K562 (cell line): Measurements from ENCODE around the gene POLRMT. TPM values are rescaled to one million over a fixed set of nuclear protein-coding genes. Genes with fewer than 3 reads are reported as not detected.

Experiments
- ATAC-seq: fragments of 200-7000 bp; cut with Tn5 transposase; 3 replicates; pipeline ENCODE4 v1.9.1; 2020; ENCODE audit warnings: moderate library complexity
- BruUV-seq: library from RNA; stranded (reverse); fragments of 400-500 nt; replicated peaks from 2 replicates; lab custom pipeline; 2021; lab: Mats Ljungman, UMichigan
- CTCF ChIA-PET: fragments of 300-600 bp; formaldehyde crosslinking; extraction: SDS; loops from one replicate; lab custom pipeline; 2021; ENCODE audit warnings: low intra/inter-chr PET ratio; lab: Yijun Ruan, JAX
- POLR2A ChIA-PET: fragments of 300-600, 350-650 bp; sonication (Branson Sonifier 250); formaldehyde crosslinking; extraction: SDS; loops from one replicate; lab custom pipeline; 2021; ENCODE audit warnings: antibody characterized with exemption, inconsistent platforms; lab: Yijun Ruan, JAX
- DNase-seq, 4 experiments: peaks; one replicate each; pipeline versions ENCODE4 v3.0.0 to v3.0.0-alpha.2; 2011 to 2018; ENCODE audit warnings: low spot score in 3 of 4, mixed read lengths in 3 of 4; ENCODE audit errors: extremely low read depth in 1 of 4
- FAIRE-seq: peaks from 2 replicates; lab custom pipeline; 2011; peaks lifted over from hg19 to GRCh38; lab: Jason Lieb, UNC
- H2AFZ ChIP-seq: 2 replicates; pipeline ENCODE4 v1.6.0; 2011; ENCODE audit warnings: low read depth, low read length, control low read depth, inconsistent platforms
- H3K27ac ChIP-seq: fragments of 200-600 bp; 3 replicates; pipeline ENCODE4 v1.8.0; 2011; ENCODE audit warnings: low read depth, mild to moderate bottlenecking, control low read depth, inconsistent platforms, low read length, moderate library complexity, mixed read lengths; ENCODE audit errors: extremely low read depth
- H3K27me3 ChIP-seq, 2 experiments: fragments of 300-600 bp in 1 of 2; 2 replicates in 1 of 2; 3 replicates in 1 of 2; pipeline versions ENCODE4 v1.6.0 to v1.8.0; 2011; ENCODE audit warnings: inconsistent platforms in 2 of 2, low read length in 2 of 2, mild to moderate bottlenecking in 1 of 2, mixed read lengths in 1 of 2, moderate library complexity in 1 of 2; ENCODE audit not compliant: control insufficient read depth in 2 of 2, insufficient read depth in 2 of 2
- H3K36me3 ChIP-seq: fragments of 300-600 bp; 3 replicates; pipeline ENCODE4 v1.8.0; 2011; ENCODE audit warnings: mild to moderate bottlenecking, low read length, inconsistent platforms; ENCODE audit not compliant: control insufficient read depth, insufficient read depth
- H3K4me1 ChIP-seq, 2 experiments: fragments of 200-600 bp in 1 of 2; replicated peaks in 1 of 2; 2 replicates in 1 of 2; 3 replicates in 1 of 2; pipeline versions ENCODE4 v1.5.1 to v1.8.0; 2011; ENCODE audit warnings: inconsistent platforms in 2 of 2, low read length in 2 of 2, mild to moderate bottlenecking in 1 of 2, mixed read lengths in 1 of 2, moderate library complexity in 1 of 2; ENCODE audit not compliant: control insufficient read depth in 2 of 2, insufficient read depth in 2 of 2
- H3K4me2 ChIP-seq: 2 replicates; pipeline ENCODE4 v1.6.1; 2011; ENCODE audit warnings: low read length, control low read depth, inconsistent platforms, mixed read lengths; ENCODE audit not compliant: insufficient read depth
- H3K4me3 ChIP-seq: fragments of 200-600 bp; sonication (generic), shearing (Covaris generic); 2 replicates; pipeline ENCODE4 v1.5.1; 2016; ENCODE audit warnings: control low read depth, inconsistent platforms
- H3K79me2 ChIP-seq: fragments of 200-600 bp; 3 replicates; pipeline ENCODE4 v1.8.0; 2011; ENCODE audit warnings: low read length, inconsistent platforms; ENCODE audit not compliant: control insufficient read depth, insufficient read depth
- H3K9ac ChIP-seq, 2 experiments: 2 replicates each; pipeline versions ENCODE4 v1.6.0 to v1.6.1; 2011; ENCODE audit warnings: low read depth in 2 of 2, low read length in 2 of 2, control low read depth in 1 of 2, inconsistent platforms in 1 of 2, mild to moderate bottlenecking in 1 of 2, mixed read lengths in 1 of 2; ENCODE audit not compliant: insufficient read depth in 1 of 2
- H3K9me1 ChIP-seq: one replicate; pipeline ENCODE4 v1.6.0; 2011; ENCODE audit warnings: inconsistent platforms, mild to moderate bottlenecking, low read length, moderate library complexity; ENCODE audit not compliant: control insufficient read depth, insufficient read depth
- H3K9me3 ChIP-seq: replicated peaks from 2 replicates; pipeline ENCODE4 v1.5.1; 2011; ENCODE audit warnings: low read depth, low read length, inconsistent platforms; ENCODE audit not compliant: control insufficient read depth, insufficient read depth
- H4K20me1 ChIP-seq: replicated peaks from 2 replicates; pipeline ENCODE4 v1.6.1; 2011; ENCODE audit warnings: low read length, inconsistent platforms, mixed read lengths; ENCODE audit not compliant: control insufficient read depth, insufficient read depth
- ARHGAP35 ChIP-seq: fragments of 450-650 bp; IDR thresholded peaks from 2 replicates; pipeline ENCODE4 v1.6.1; 2018; ENCODE audit not compliant: partially characterized antibody
- BCOR ChIP-seq: fragments of 450-650 bp; IDR thresholded peaks from 2 replicates; pipeline ENCODE4 v1.6.1; 2016
- E2F6 ChIP-seq, 2 experiments: IDR thresholded peaks; 2 replicates each; pipeline ENCODE4 v1.6.1; 2011; ENCODE audit warnings: borderline replicate concordance in 1 of 2, control low read depth in 1 of 2, low read depth in 1 of 2, low read length in 1 of 2, mild to moderate bottlenecking in 1 of 2, mixed read lengths in 1 of 2, moderate library complexity in 1 of 2; ENCODE audit not compliant: insufficient read depth in 1 of 2, insufficient read length in 1 of 2, poor library complexity in 1 of 2, severe bottlenecking in 1 of 2; ENCODE audit errors: extremely low read depth in 1 of 2
- HMGN3 ChIP-seq: IDR thresholded peaks from 2 replicates; pipeline ENCODE4 v1.6.1; 2011; ENCODE audit warnings: borderline replicate concordance, low read depth, mild to moderate bottlenecking, mixed read lengths, low read length; ENCODE audit not compliant: insufficient read length; ENCODE audit errors: extremely low read depth
- PHF8 ChIP-seq: fragments of 200-600 bp; sonication (generic); IDR thresholded peaks from 2 replicates; pipeline ENCODE4 v1.6.1; 2012; ENCODE audit warnings: mixed run types, mild to moderate bottlenecking, inconsistent platforms, low read length, moderate library complexity, borderline replicate concordance
- POLR2G ChIP-seq: fragments of 200-400 bp; formaldehyde crosslinking; IDR thresholded peaks from 2 replicates; pipeline ENCODE4 v1.6.1; 2017; ENCODE audit warnings: low read depth, mild to moderate bottlenecking, antibody characterized with exemption, low read length, moderate library complexity
- ZKSCAN8 ChIP-seq: fragments of 200-800 bp; sonication (Bioruptor generic); IDR thresholded peaks from 2 replicates; pipeline ENCODE4 v1.6.1; 2016; ENCODE audit warnings: missing genetic modification characterization, missing compliant biosample characterization
- ZNF212 ChIP-seq: fragments of 450-650 bp; formaldehyde crosslinking; IDR thresholded peaks from 2 replicates; pipeline ENCODE4 v1.4.0; 2020; ENCODE audit warnings: mild to moderate bottlenecking
- WGBS: fragments of 100-300 bp; shearing (Covaris generic); methylation state at CpG from one replicate; pipeline ENCODE4 v1.1.6; 2016; ENCODE audit warnings: low coverage, mixed read lengths; ENCODE audit not compliant: insufficient coverage; ENCODE audit errors: missing lambda C conversion rate; 5-methylcytosine and 5-hydroxymethylcytosine counted together
- in situ Hi-C: fragments of 300-500 bp; cut with MboI; formaldehyde crosslinking; loops from 4 replicates; pipeline ENCODE4 v1.15.0; 2018; ENCODE audit warnings: inconsistent platforms, mixed read lengths
- intact Hi-C: fragments of 100-400 bp; cut with micrococcal nuclease; formaldehyde crosslinking; loops from 2 replicates; pipeline ENCODE4 v1.14.2; 2022
- polyA plus RNA-seq, 8 experiments: library from polyadenylated mRNA; depleted of rRNA in 4 of 8; stranded (reverse) in 5 of 8; unstranded in 3 of 8; fragments of >200 nt; fragmentation: Nextera tagmentation in 2 of 8; fragmentation: Illumina TruSeq in 1 of 8; extraction: Ambion mirVana in 2 of 8; extraction: Trizol in 1 of 8; gene quantifications; 2 replicates each; pipeline versions ENCODE4 v1.2.1 to v1.2.3, GENCODE V29; 2011 to 2014; ENCODE audit warnings: inconsistent platforms in 1 of 8, missing spikeins in 1 of 8
- total RNA-seq, 7 experiments: library from RNA; depleted of rRNA in 6 of 7; stranded (reverse); fragments of >200 nt in 6 of 7; fragmentation: Illumina TruSeq in 2 of 7; extraction: Trizol in 2 of 7; gene quantifications; 2 replicates each; pipeline versions ENCODE4 v1.2.1 to v1.2.3, GENCODE V29; 2011 to 2021; ENCODE audit warnings: low replicate concordance in 1 of 7

POLRMT gene
- total and polyA plus RNA-seq, 9 of the 15 experiments (the other 6 are each of a cell fraction or from before 2014, with no cell fraction given), result 30.3 to 144 (median 68.0) TPM

GRCh38 chr19:676339-677105 is 43.2 kb upstream of the POLRMT start, which contains the start of gene FSTL3:
Gene FSTL3, plus strand, starts transcription at chr19:676392. Its CDS starts 32 bp downstream, at chr19:676424.
- ATAC-seq (no peak), FAIRE-seq (no peak), DNase-seq (peak in 2 of 4 experiments; percentile 58 to 70)
- no TSS peak for BruUV-seq
- no peaks in the 10 kb centered on the region for H3K36me3 ChIP-seq
- H3K9me3 ChIP-seq, result no peaks in the 10 kb centered on the region
- H3K9ac ChIP-seq, result peak within 1 kb of the TSS in 1 of 2 experiments; percentile 81; a peak in 2 of 4 replicates
- peak within 1 kb of the TSS; percentile 32; the same call in 1 of the 2 replicates for H3K4me2 ChIP-seq
- intact Hi-C loops, result no loop called here
- H3K4me1 ChIP-seq, result peaks cover 5 to 73% of the 10 kb centered on the region in 2 experiments
- peak within 1 kb of the TSS; percentile 13; the same call in 1 of the 2 replicates for H3K4me3 ChIP-seq
- CTCF ChIA-PET, result no interaction called here
- H4K20me1 ChIP-seq, result no peaks in the 10 kb centered on the region
- in situ Hi-C loops, result no loop called here
- no peak within 1 kb of the TSS for H2AFZ ChIP-seq
- POLR2A ChIA-PET, result interaction anchor here (0.9 to 1.8 kb wide), 2 partner anchors 10 to 13 kb away, joined by 3 to 4 read pairs; partner anchors contain the start of gene RNF126
- H3K27me3 ChIP-seq, result no peaks in the 10 kb centered on the region; a peak in 1 of 5 replicates
- peaks cover 7% of the 10 kb centered on the region for H3K9me1 ChIP-seq
- TF ChIP-seq BCOR (0 out of 2 replicates have a peak, but pooled peaks have one; percentile 16), E2F6 (IDR thresholded peaks at IDR 0.05; ENCODE audit: borderline replicate concordance in 1 of 2, extremely low read depth in 1 of 2, insufficient read depth in 1 of 2, insufficient read length in 1 of 2, low read depth in 1 of 2, low read length in 1 of 2, poor library complexity in 1 of 2, severe bottlenecking in 1 of 2) (peak in 1 of 2 experiments; percentile 33), POLR2G (peak; percentile 6), ZKSCAN8 (CRISPR knock-in tag) (peak; percentile 94), ZNF212 (CRISPR knock-in tag) (no peak), ARHGAP35 (no peak), PHF8 (peak; percentile 38; the same call in 1 of the 2 replicates), HMGN3 (peak; percentile 7)
- H3K79me2 ChIP-seq, result peaks cover 8% of the 10 kb centered on the region
- WGBS, result 5% methylated on average over 32 of the region's 63 CpGs
- no peak within 1 kb of the TSS for H3K27ac ChIP-seq
